Caco-2 (cell line): ENCODE data around the gene TCERG1. TPM values are rescaled to one million over a fixed set of nuclear protein-coding genes. Genes with fewer than 3 reads are reported as not detected.

Source experiments
- BruUV-seq: library from RNA; stranded (reverse); fragments of 400-500 nt; replicated peaks from 2 replicates; lab custom pipeline; 2021; lab: Mats Ljungman, UMichigan
- CTCF ChIA-PET: fragments of 300-600 bp; sonication (Branson Sonifier 250); formaldehyde crosslinking; loops from one replicate; lab custom pipeline; 2022; ENCODE audit warnings: antibody characterized with exemption; lab: Charles Lee
- POLR2A ChIA-PET: fragments of 300-600 bp; sonication (Branson Sonifier 250); formaldehyde crosslinking; loops from one replicate; lab custom pipeline; 2022; ENCODE audit warnings: antibody characterized with exemption; lab: Charles Lee
- DNase-seq, 2 experiments: peaks; one replicate each; pipeline versions ENCODE4 v3.0.0 to v3.0.0-alpha.2; 2020 to 2022
- H3K27me3 ChIP-seq: replicated peaks from 2 replicates; pipeline ENCODE4 v1.6.0; 2011; ENCODE audit warnings: low read length; ENCODE audit not compliant: control insufficient read depth, insufficient read depth
- H3K36me3 ChIP-seq: 2 replicates; pipeline ENCODE4 v1.5.1; 2011; ENCODE audit warnings: low read length; ENCODE audit not compliant: control insufficient read depth, insufficient read depth
- H3K4me1 ChIP-seq: fragments of 250-450 bp; sonication (Bioruptor Pico); 2 replicates; pipeline ENCODE4 v1.5.1; 2020; ENCODE audit warnings: mild to moderate bottlenecking
- H3K4me3 ChIP-seq: 2 replicates; pipeline ENCODE4 v1.5.1; 2011; ENCODE audit warnings: low read depth, mild to moderate bottlenecking, control low read depth, low read length
- H3K9me3 ChIP-seq: fragments of 250-450 bp; sonication (Bioruptor Pico); 2 replicates; pipeline ENCODE4 v1.5.1; 2020; ENCODE audit warnings: mild to moderate bottlenecking, moderate library complexity
- H3K27ac Mint-ChIP-seq: one replicate; pipeline ENCODE4 v1.8.0; 2022; ENCODE audit warnings: mixed read lengths; ENCODE audit not compliant: unreplicated experiment
- H3K27me3 Mint-ChIP-seq: one replicate; pipeline ENCODE4 v1.8.0; 2022; ENCODE audit warnings: mixed read lengths; ENCODE audit not compliant: insufficient read depth, unreplicated experiment
- H3K36me3 Mint-ChIP-seq: one replicate; pipeline ENCODE4 v1.8.0; 2022; ENCODE audit warnings: mild to moderate bottlenecking, mixed read lengths; ENCODE audit not compliant: insufficient read depth, unreplicated experiment
- H3K4me1 Mint-ChIP-seq: one replicate; pipeline ENCODE4 v1.8.0; 2022; ENCODE audit warnings: low read depth, mixed read lengths; ENCODE audit not compliant: unreplicated experiment
- H3K4me3 Mint-ChIP-seq: one replicate; pipeline ENCODE4 v1.8.0; 2022; ENCODE audit warnings: mild to moderate bottlenecking, moderate library complexity, mixed read lengths; ENCODE audit not compliant: unreplicated experiment
- H3K9me3 Mint-ChIP-seq: one replicate; pipeline ENCODE4 v1.8.0; 2022; ENCODE audit warnings: mixed read lengths; ENCODE audit not compliant: unreplicated experiment
- CTCF ChIP-seq, 2 experiments: fragments of 200-600 bp in 1 of 2; IDR thresholded peaks; 1 replicate in 1 of 2; 2 replicates in 1 of 2; pipeline versions ENCODE4 v1.5.1 to v1.8.0; 2011 to 2022; ENCODE audit warnings: antibody characterized with exemption in 1 of 2, control low read depth in 1 of 2, inconsistent platforms in 1 of 2, low read depth in 1 of 2, low read length in 1 of 2, mild to moderate bottlenecking in 1 of 2, moderate library complexity in 1 of 2; ENCODE audit not compliant: insufficient read depth in 1 of 2, severe bottlenecking in 1 of 2, unreplicated experiment in 1 of 2
- intact Hi-C: fragments of 100-400 bp; cut with micrococcal nuclease; formaldehyde crosslinking; loops from one replicate; pipeline ENCODE4 v1.10.0; 2022; ENCODE audit not compliant: unreplicated experiment
- total RNA-seq: library from RNA; stranded (reverse); gene quantifications from 2 replicates; pipeline ENCODE4 v1.2.3, GENCODE V29; 2022

TCERG1 gene
- total RNA-seq, 1 experiment from 2014 or later = 97.1 TPM

GRCh38 chr5:146539973-146540372, 92.8 kb downstream of the TCERG1 start:
- Mint-ChIP-seq H3K4me3 (no peak overlapping the region), H3K4me1 (peaks cover 12% of the 10 kb centered on the region), H3K27ac (peak overlapping the region; percentile 35), H3K9me3 (no peaks in the 10 kb centered on the region), H3K27me3 (no peaks in the 10 kb centered on the region), H3K36me3 (no peaks in the 10 kb centered on the region)
- no peaks in the 10 kb centered on the region for H3K9me3 ChIP-seq
- ChIA-PET POLR2A (no interaction called here), CTCF (interaction anchor here (0.7 to 2.5 kb wide), 2 partner anchors 390 to 426 kb away, joined by 4 to 13 read pairs; no protein-coding TSS in a partner anchor)
- no peaks in the 10 kb centered on the region for H3K36me3 ChIP-seq
- H3K4me3 ChIP-seq = no peak overlapping the region
- no TSS peak for BruUV-seq
- intact Hi-C loops = loop anchor here (5.0 kb wide), 1 partner anchor 122 kb away; no protein-coding TSS in a partner anchor
- DNase-seq = no peak
- H3K4me1 ChIP-seq = no peaks in the 10 kb centered on the region; the same call in 1 of the 2 replicates
- TF ChIP-seq CTCF (IDR thresholded peaks at IDR 0.05; ENCODE audit: insufficient read depth in 1 of 2, low read depth in 1 of 2, low read length in 1 of 2, severe bottlenecking in 1 of 2, unreplicated experiment in 1 of 2) = no peak
- no peaks in the 10 kb centered on the region for H3K27me3 ChIP-seq

GRCh38 chr5:146540414-146540813, 93.3 kb downstream of the TCERG1 start:
- DNase-seq = no peak
- no peaks in the 10 kb centered on the region for H3K36me3 ChIP-seq
- ChIA-PET CTCF (interaction anchor here (0.7 to 2.5 kb wide), 3 partner anchors 391 to 829 kb away, joined by 3 to 13 read pairs (median 4); no protein-coding TSS in a partner anchor), POLR2A (no interaction called here)
- TF ChIP-seq CTCF (IDR thresholded peaks at IDR 0.05; ENCODE audit: insufficient read depth in 1 of 2, low read depth in 1 of 2, low read length in 1 of 2, severe bottlenecking in 1 of 2, unreplicated experiment in 1 of 2) = no peak
- peak overlapping the region; percentile 35 for H3K27ac Mint-ChIP-seq
- peaks cover 12% of the 10 kb centered on the region for H3K4me1 Mint-ChIP-seq
- H3K4me3 ChIP-seq = no peak overlapping the region
- no peaks in the 10 kb centered on the region; the same call in 1 of the 2 replicates for H3K4me1 ChIP-seq
- no peaks in the 10 kb centered on the region for H3K9me3 Mint-ChIP-seq
- BruUV-seq = no TSS peak
- H3K9me3 ChIP-seq = no peaks in the 10 kb centered on the region
- H3K27me3 ChIP-seq = no peaks in the 10 kb centered on the region
- H3K36me3 Mint-ChIP-seq = no peaks in the 10 kb centered on the region
- H3K27me3 Mint-ChIP-seq = no peaks in the 10 kb centered on the region
- intact Hi-C loops = loop anchor here (5.0 kb wide), 1 partner anchor 122 kb away; no protein-coding TSS in a partner anchor
- H3K4me3 Mint-ChIP-seq = no peak overlapping the region

- Histone ChIP-seq H3K4me3 (no peak overlapping the region), H3K4me1 (no peaks in the 10 kb centered on the region; the same call in 1 of the 2 replicates), H3K36me3 (no peaks in the 10 kb centered on the region), H3K9me3 (no peaks in the 10 kb centered on the region), H3K27me3 (no peaks in the 10 kb centered on the region)
- ChIA-PET CTCF (interaction anchor here (1.0 to 3.0 kb wide), 6 partner anchors 9 to 1036 kb away, joined by 3 to 21 read pairs (median 6); no protein-coding TSS in a partner anchor), POLR2A (no interaction called here)
- peaks cover 12% of the 10 kb centered on the region for H3K4me1 Mint-ChIP-seq
- H3K27ac Mint-ChIP-seq = no peak overlapping the region
- TF ChIP-seq CTCF (IDR thresholded peaks at IDR 0.05; ENCODE audit: insufficient read depth in 1 of 2, low read depth in 1 of 2, low read length in 1 of 2, severe bottlenecking in 1 of 2, unreplicated experiment in 1 of 2) = peak; percentile 87 to 91
- H3K4me3 Mint-ChIP-seq = no peak overlapping the region
- H3K9me3 Mint-ChIP-seq = no peaks in the 10 kb centered on the region
- intact Hi-C loops = loop anchor here (1.0 to 5.0 kb wide), 7 partner anchors 23 to 827 kb away; no protein-coding TSS in a partner anchor
- H3K27me3 Mint-ChIP-seq = no peaks in the 10 kb centered on the region
- no peaks in the 10 kb centered on the region for H3K36me3 Mint-ChIP-seq
- BruUV-seq = no TSS peak
- peak; percentile 74 to 86 for DNase-seq
Observed at GRCh38 chr5:146541958-146542849, 95.1 kb downstream of the TCERG1 start.
